GM21825 (cell line): ENCODE results near the gene CXCL17.
"Not testable (repeated sequence)": the region's sequence is repeated elsewhere in the genome, so short reads cannot be mapped to it uniquely, and the experiment has no call there.

Source experiments
- ATAC-seq: cut with Tn5 transposase; IDR thresholded peaks from one replicate; pipeline ENCODE4 v1.9.1; 2021; ENCODE audit warnings: mild to moderate bottlenecking, moderate library complexity; ENCODE audit not compliant: unreplicated experiment

CXCL17 gene

GRCh38 chr19:42442833-42443232 lies at the start of gene CXCL17:
TSS of gene CXCL17 (minus strand) at chr19:42442946. CDS start at chr19:42442832, 114 bp downstream.
- ATAC-seq = no peak

- no peak for ATAC-seq
These were observed 46.2 kb upstream of the CXCL17 start for GRCh38 chr19:42488783-42489521.

GRCh38 chr19:42487798-42488178 lies 45.0 kb upstream of the CXCL17 start:
- ATAC-seq = no peak

GRCh38 chr19:42487032-42487797 lies 44.5 kb upstream of the CXCL17 start:
- no peak for ATAC-seq

- ATAC-seq = not testable (repeated sequence)
These were observed 42.3 kb upstream of the CXCL17 start for GRCh38 chr19:42485036-42485435.

- ATAC-seq = no peak
These were observed 37.8 kb upstream of the CXCL17 start for GRCh38 chr19:42480335-42481095.

GRCh38 chr19:42479736-42480135 lies 37.0 kb upstream of the CXCL17 start:
- ATAC-seq = no peak

- no peak for ATAC-seq
These were observed 36.1 kb upstream of the CXCL17 start for GRCh38 chr19:42478765-42479311.

- ATAC-seq = no peak
These were observed 35.2 kb upstream of the CXCL17 start for GRCh38 chr19:42477933-42478332.

- ATAC-seq = no peak
These were observed 34.4 kb upstream of the CXCL17 start for GRCh38 chr19:42477117-42477516.

- no peak for ATAC-seq
These were observed 32.6 kb upstream of the CXCL17 start for GRCh38 chr19:42475366-42475765.

- ATAC-seq = no peak
These were observed 32.0 kb upstream of the CXCL17 start for GRCh38 chr19:42474743-42475142.

GRCh38 chr19:42473686-42474085 lies 30.9 kb upstream of the CXCL17 start:
- ATAC-seq = no peak

- ATAC-seq = no peak
These were observed 29.8 kb upstream of the CXCL17 start for GRCh38 chr19:42472402-42473147.

GRCh38 chr19:42471554-42472249 lies 29.0 kb upstream of the CXCL17 start:
- ATAC-seq = no peak

- ATAC-seq = no peak
These were observed 26.8 kb upstream of the CXCL17 start for GRCh38 chr19:42469311-42470235.

- ATAC-seq = no peak
These were observed 25.6 kb upstream of the CXCL17 start for GRCh38 chr19:42468273-42468796.

GRCh38 chr19:42467183-42467760 lies 24.5 kb upstream of the CXCL17 start:
- ATAC-seq = no peak
